ENCODE measurements around the gene HSPBP1.

HSPBP1 gene

DNA sequence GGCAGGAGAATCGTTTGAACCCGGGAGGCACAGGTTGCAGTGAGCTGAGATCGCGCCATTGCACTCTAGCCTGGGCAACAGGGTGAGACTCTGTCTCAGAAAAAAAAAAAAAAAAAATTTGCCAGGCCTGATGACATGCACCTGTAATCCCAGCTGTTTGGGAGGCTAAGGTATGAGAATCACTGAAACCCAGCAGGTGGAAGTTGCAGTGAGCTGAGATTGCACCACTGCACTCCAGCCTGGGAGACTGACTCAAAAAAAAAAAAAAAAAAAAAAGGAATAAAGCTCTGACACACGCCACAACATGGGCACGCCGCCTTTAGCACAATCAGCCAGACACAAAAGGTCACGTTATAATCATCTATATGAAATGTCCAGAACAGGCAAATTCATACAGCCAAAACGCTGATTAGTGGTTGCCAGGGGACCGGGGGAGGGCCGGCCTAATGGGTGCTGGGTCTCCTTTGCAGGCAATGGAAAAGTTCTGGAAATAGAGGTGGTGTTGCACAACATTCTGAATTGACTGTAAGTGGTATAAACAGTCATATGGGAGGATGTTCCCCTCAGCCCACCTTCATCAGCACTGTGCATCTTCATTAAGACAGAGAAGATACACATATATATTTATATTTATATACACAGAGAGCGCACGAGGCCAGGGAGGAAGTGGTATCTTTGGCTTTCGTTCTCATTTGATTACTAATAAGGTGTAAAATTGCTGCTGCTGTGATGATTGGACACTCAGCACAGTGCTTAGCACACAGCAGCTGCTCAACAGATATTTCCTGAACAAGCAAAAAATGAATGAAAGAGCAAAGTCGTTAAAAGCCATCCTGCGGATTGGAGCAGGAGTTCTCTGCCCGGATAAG is 3.8 kb downstream of the HSPBP1 start:
- DNase-seq (ENCODE audit: low spot score), result no peak

DNA sequence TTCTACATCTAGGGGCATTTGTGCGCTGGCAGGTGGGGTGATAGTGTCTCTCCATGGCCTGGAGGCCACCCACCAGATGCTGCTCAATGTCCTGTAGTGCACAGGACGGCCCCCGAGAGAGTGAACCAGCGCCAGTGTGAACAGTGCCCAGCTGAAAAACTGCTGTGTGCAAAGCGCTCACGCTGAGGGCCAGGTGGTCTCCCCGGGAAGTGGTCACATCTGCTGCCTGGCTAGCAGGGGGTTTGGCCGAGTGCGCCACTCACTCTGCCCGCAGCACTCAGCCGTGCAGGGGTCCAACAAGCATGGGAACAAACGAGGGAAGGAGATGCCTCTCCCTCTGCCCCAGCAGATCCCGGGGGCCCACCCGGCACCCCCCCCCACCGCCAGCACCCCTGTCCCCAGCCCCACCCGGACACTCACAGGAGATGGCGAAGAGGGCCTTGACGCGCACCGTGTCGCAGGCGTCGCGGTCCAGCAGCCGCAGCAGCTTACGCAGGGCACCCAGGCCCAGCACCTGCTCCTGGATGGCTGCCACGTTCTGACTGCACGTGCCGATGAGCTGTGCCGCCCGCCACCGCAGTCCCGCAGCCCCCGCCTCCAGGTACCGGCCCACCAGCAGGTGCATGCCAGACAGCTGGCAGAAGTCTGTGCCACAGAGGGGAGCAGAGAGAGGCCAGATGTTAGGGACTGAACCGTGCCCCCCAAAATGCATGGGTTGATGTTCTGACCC is 5.8 kb downstream of the HSPBP1 start:
- DNase-seq (ENCODE audit: low spot score), result no peak

- DNase-seq (ENCODE audit: low spot score), result no peak
Observed at GRCh38 chr19:55272142-55272541, 7.8 kb downstream of the HSPBP1 start.

GRCh38 chr19:55270172-55270942 is 9.6 kb downstream of the HSPBP1 start:
- no peak for DNase-seq (ENCODE audit: low spot score)

GRCh38 chr19:55269299-55269698 is 10.6 kb downstream of the HSPBP1 start:
- no peak for DNase-seq (ENCODE audit: low spot score)

DNA sequence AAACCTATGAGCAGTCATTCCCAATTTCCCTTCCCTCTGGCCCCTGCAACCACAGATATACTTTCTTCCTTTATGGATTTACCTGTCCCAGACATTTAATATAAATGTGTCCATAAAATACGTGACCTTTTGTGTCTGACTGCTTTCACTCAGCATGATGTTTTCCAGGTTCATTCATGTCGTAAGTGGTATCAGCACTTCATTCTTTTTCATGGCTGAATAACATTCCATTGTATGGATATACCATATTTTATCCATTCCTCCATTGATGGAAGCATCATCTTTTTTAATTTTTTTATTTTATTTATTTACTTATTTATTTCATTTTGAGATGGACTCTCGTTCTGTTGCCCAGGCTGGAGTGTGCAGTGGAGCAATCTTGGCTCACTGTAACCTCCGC is 13.1 kb downstream of the HSPBP1 start:
- DNase-seq (ENCODE audit: low spot score), result no peak

DNA sequence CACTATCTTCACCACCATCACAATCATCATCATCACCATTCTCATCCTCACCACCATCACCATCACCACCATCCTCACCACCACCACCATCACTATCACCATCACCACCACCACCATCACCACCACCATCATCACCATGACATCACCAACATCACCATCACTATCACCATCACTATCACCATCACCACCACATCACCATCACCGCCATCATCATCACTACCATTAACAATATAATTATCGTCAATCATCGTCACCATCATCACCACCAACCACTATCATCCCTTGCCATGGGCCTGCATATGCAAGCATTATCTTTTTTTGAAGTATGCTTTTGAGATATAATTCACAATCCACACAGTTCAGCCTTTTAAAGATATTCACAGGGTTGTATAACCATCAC is 13.5 kb downstream of the HSPBP1 start:
- DNase-seq (ENCODE audit: low spot score), result no peak

DNA sequence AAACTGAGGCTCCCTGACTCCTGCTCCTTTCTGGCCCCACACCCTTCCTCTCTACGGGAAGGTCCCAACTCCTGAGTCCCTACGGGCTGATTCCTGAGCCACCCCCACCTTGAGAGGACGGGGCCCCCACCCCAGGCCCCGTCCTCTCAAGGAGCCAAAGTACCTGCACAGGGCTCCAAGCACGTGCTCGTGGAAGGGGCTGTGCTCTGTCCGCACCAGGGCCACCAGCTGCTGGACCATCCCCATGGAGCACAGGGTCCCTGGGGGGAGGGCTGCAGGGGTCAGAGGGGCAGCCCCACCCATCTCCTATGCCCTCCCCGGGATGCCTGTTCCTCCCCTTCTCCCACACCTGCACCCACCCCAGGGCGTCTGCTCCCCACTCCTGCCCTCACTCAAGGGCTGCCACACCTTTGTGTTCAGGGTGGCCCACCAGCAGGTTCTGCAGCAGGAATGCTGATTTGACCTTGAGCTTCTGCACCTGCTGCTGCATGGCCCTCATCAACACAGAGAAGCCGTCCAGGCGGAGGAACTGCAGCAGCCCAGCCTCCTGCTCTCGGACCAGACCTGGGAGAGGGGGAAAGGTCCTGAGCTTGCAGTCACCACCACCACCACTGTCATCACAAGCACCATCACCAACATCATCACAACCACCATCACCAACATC is 14.1 kb downstream of the HSPBP1 start:
- DNase-seq (ENCODE audit: low spot score), result no peak

- DNase-seq (ENCODE audit: low spot score), result no peak
Observed at GRCh38 chr19:55265173-55265572, 14.7 kb downstream of the HSPBP1 start.

DNA sequence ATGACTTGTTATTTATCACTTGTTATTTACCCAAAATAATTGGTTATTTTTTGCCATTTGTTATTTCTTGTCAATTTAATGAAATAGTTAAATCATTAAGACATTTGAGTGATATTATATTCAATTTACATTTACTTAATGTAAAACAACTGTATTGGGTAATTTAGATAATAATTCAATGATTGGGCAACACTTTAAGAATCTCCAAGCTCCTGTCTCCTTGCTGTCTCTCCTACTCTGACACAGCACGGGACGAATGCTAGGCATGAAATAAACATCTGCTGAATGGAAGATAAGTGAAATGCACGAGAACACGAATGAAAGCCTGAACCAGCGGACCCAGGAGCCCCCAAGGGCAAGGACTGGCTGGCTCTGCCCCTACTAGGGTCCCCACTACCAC is 15.4 kb downstream of the HSPBP1 start:
- no peak for DNase-seq (ENCODE audit: low spot score)

DNA sequence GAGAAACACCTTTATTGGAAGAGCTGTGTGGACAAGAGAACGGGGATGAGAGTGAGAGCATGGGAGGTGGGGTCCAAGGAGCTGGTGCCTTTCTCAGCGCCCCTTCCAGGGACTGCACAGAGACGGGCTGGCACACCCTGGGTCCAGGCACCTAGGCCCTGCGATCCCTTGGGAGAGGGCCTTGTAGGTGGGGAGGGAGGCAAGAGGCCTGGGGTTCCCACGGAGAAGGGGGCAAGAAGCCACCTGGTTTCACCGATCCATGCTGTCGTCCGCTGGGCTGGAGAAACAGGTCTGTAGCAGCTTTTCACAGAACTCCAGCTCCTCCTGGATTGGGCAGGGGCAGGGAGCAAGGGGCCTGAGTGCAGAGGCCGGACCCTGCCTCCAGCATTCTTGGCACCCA is 17.6 kb downstream of the HSPBP1 start:
- no peak for DNase-seq (ENCODE audit: low spot score)

- DNase-seq (ENCODE audit: low spot score), result no peak
Observed at GRCh38 chr19:55261671-55262126, 18.2 kb downstream of the HSPBP1 start.

DNA sequence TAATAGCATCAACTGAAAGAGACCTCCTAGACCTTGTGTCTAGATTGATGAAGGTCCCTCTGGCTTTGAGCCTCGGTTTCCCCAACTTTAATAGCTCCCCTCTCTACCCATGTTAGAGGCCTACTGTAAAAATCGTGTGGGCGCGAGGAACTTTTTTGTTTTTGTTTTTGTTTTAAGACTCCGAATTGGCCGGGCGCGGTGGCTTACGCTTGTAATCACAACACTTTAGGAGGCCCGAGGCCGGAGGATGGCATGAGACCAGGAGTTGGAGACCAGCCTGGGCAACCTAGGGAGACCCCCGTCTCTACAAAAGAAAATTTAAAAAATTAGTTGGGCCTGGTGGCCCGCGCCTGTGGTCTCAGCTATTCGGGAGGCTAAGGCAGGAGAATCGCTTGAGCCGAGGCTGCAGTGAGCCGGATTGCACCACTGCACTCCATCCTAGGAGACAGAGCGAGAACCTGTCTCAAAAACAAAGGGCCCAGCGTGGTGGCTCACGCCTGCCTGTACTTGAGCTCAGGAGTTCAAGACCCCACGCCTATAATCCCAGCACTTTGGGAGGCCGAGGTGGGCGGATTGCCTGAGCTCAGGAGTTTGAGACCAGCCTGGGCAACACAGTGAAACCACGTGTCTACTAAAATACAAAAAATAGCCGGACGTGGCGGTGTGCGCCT is 20.2 kb downstream of the HSPBP1 start:
- no peak for DNase-seq (ENCODE audit: low spot score)

DNA sequence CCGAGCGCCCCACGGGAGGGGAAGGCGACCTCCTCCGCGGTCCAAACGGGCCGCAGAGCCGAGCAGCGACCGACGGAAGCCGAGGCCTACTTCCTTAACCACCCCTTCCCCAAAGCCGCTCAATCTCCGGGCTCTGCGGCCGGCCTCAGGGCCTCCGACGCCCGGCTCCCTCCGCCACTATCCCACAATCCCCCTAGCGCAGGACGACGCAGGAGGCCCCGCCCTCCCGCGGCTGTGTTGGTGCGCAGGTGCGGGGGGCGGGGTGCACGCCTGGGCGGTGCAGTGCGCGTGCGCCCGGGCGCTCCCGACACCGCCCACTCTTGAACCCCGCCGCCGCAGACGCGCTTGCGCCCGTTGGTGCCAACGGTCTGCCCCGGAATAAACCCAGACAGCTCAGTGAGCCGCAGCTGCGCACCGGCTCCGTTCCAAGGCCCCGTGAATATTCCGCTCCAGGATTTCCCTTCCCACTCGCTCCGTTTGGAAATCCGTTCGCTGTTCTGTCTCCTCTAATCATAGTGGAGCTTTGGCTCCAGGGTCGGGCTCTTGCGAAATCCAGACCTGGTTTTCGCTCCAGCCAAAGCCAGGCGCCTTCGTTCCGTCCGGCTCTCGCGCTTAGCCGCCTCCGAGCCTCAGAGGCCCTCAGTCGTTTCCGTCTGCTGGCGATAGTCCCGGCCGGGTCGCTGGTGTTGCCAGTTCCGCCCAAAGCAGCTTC is 20.9 kb downstream of the HSPBP1 start, which contains the start of gene PPP6R1:
Gene PPP6R1 (minus strand): TSS at position 190 of the 712 bp plus-strand sequence. CDS start 11,914 bp downstream, outside the sequence.
- peak; percentile 99 for DNase-seq (ENCODE audit: low spot score)

- no peak for DNase-seq (ENCODE audit: low spot score)
Observed at GRCh38 chr19:55258476-55258827, 21.5 kb downstream of the HSPBP1 start.

DNA sequence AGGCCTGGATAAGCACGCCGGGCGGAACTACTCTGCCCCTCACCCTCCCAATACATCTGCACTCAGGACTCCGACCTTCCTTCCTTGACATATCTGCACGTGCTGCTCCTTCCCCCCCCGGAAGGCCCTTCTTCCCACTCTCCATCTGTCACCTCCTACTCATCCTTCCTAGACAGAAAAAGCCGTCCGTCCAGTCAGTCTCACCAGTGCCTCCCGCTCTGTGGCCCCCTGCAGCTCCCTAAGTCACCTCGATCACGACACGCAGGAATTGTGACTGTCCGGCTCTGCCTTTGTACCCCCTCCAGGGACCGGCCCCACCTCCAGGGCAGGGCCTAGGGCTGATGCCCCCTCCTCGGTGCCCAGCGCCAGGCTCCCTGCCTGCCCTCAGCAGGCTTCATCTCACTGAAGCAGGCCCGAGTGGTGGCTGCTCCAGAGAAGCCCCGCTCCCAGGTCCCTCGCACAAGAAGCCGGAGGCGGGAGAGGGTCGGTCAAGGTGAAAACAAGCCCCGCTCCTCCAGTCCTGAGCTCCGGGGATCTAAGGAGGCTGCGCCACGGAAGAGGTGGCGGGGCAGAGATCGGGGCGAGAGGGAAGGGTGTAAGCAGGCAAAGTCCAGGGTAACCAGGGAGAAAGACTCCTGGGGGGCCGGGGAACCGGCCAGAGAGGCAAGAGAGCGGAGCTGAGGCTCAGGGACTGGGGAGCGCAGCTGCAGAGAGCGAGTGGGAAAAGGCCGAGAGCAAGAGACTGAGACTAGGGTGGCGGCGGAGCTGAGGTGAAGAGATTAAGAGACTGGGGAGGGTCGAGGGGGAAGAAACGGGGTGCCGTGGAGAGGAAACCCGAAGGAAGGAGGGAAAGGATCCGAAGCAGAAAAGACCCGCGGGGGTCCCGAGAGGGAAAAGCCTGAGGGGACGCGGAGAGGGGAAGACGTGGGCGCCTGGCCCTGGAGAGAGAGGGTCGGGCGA is 22.2 kb downstream of the HSPBP1 start:
- no peak for DNase-seq (ENCODE audit: low spot score)

- DNase-seq (ENCODE audit: low spot score), result no peak
Observed at GRCh38 chr19:55256562-55257460, 23.1 kb downstream of the HSPBP1 start.

DNA sequence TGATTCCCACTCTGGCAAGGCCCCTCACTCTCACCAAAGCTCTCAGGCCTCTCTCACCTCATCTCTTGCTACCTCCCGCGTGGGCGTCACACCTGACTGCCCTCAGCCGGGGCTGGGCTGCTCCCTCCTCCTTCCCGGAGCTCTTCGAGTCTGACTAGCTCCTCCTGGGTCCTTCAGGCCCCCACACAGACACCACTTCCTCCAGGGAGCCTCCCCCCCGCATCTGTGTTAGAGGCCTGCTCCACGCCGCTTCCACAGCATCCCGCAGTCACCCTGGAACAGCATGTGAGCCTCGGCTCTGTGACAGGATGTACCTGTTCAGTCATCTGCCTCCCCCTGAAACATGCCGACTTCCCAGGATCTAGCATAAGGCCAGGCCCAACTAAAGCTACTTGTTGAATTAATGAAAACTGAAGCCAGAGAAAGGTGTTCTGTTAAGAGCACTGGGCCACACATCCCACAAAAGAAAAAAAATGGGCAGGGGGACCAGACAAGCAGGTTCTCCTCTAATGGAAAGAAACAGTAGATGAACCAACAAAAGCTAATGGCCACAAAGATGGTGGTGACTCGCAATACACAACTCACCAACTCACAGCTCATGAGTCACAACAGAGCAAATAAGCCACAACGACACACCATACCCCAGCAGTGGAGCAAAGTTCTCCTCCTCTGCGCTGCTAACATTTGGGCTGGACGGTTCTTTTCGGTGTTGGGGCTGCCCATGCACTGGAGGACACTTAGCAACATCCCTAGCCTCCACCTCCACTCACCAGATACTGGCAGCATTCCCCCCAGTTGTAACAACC is 24.1 kb downstream of the HSPBP1 start:
- no peak for DNase-seq (ENCODE audit: low spot score)

Data from pons (tissue), 1 donor.